Endothelial cell (in vitro differentiated cells): ENCODE data around the gene FBP2. TPM values are rescaled to one million over a fixed set of nuclear protein-coding genes. Genes with fewer than 3 reads are reported as not detected.
"Not testable (repeated sequence)": the region's sequence is repeated elsewhere in the genome, so short reads cannot be mapped to it uniquely, and the experiment has no call there.

ENCODE experiments used
- DNase-seq: peaks from one replicate; pipeline ENCODE4 v3.0.0; 2021; ENCODE audit warnings: low spot score
- H3K27ac Mint-ChIP-seq: one replicate; pipeline ENCODE4 v1.8.0; 2021; ENCODE audit warnings: mixed read lengths, inconsistent platforms; ENCODE audit not compliant: unreplicated experiment
- H3K27me3 Mint-ChIP-seq: one replicate; pipeline ENCODE4 v1.8.0; 2021; ENCODE audit warnings: mild to moderate bottlenecking, moderate library complexity, mixed read lengths, inconsistent platforms; ENCODE audit not compliant: unreplicated experiment
- H3K36me3 Mint-ChIP-seq: one replicate; pipeline ENCODE4 v1.8.0; 2021; ENCODE audit warnings: mild to moderate bottlenecking, low read depth, mixed read lengths, inconsistent platforms; ENCODE audit not compliant: unreplicated experiment
- H3K4me1 Mint-ChIP-seq: one replicate; pipeline ENCODE4 v1.8.0; 2021; ENCODE audit warnings: mild to moderate bottlenecking, mixed read lengths, inconsistent platforms; ENCODE audit not compliant: unreplicated experiment
- H3K4me3 Mint-ChIP-seq: one replicate; pipeline ENCODE4 v1.8.0; 2021; ENCODE audit warnings: mild to moderate bottlenecking, mixed read lengths, inconsistent platforms; ENCODE audit not compliant: unreplicated experiment
- H3K9me3 Mint-ChIP-seq: one replicate; pipeline ENCODE4 v1.8.0; 2021; ENCODE audit warnings: mixed read lengths, inconsistent platforms; ENCODE audit not compliant: unreplicated experiment
- CTCF ChIP-seq: fragments of 200-600 bp; sonication (generic); IDR thresholded peaks from one replicate; pipeline ENCODE4 v1.5.0; 2021; ENCODE audit warnings: antibody characterized with exemption; ENCODE audit not compliant: unreplicated experiment
- total RNA-seq: library from RNA; stranded (reverse); fragmentation: NEBNext Ultra II Directional; extraction: Animal tissue kit (Norgen Biotek cat#: 25700); gene quantifications from one replicate; pipeline ENCODE4 v1.2.1, GENCODE V29; 2021; ENCODE audit not compliant: unreplicated experiment

The FBP2 gene
- total RNA-seq, 1 donor from 2014 or later, result 0.28 TPM

- no peak for TF ChIP-seq CTCF
- Mint-ChIP-seq H3K27ac (no peak overlapping the region), H3K27me3 (peaks cover 8% of the 10 kb centered on the region), H3K4me1 (peaks cover 6% of the 10 kb centered on the region), H3K9me3 (no peaks in the 10 kb centered on the region), H3K4me3 (no peak overlapping the region), H3K36me3 (no peaks in the 10 kb centered on the region)
- DNase-seq, result no peak
Observed at GRCh38 chr9:94591876-94592275, 1.7 kb downstream of the FBP2 start.

- not testable (repeated sequence) for H3K27me3 Mint-ChIP-seq, H3K4me3 Mint-ChIP-seq, DNase-seq, H3K27ac Mint-ChIP-seq, H3K36me3 Mint-ChIP-seq, H3K9me3 Mint-ChIP-seq, H3K4me1 Mint-ChIP-seq
Observed at GRCh38 chr9:94591046-94591545, 2.5 kb downstream of the FBP2 start.

- Mint-ChIP-seq H3K4me3 (no peak overlapping the region), H3K27ac (no peak overlapping the region), H3K36me3 (no peaks in the 10 kb centered on the region), H3K9me3 (no peaks in the 10 kb centered on the region), H3K27me3 (peaks cover 8% of the 10 kb centered on the region), H3K4me1 (peaks cover 6% of the 10 kb centered on the region)
- no peak for TF ChIP-seq CTCF
- DNase-seq, result no peak
Observed at GRCh38 chr9:94588681-94589080, 4.9 kb downstream of the FBP2 start.

- H3K27ac Mint-ChIP-seq, result no peak overlapping the region
- no peaks in the 10 kb centered on the region for H3K9me3 Mint-ChIP-seq
- TF ChIP-seq CTCF, result no peak
- peaks cover 5% of the 10 kb centered on the region for H3K27me3 Mint-ChIP-seq
- no peak overlapping the region for H3K4me3 Mint-ChIP-seq
- no peak for DNase-seq
- no peaks in the 10 kb centered on the region for H3K36me3 Mint-ChIP-seq
- peaks cover 6% of the 10 kb centered on the region for H3K4me1 Mint-ChIP-seq
Observed at GRCh38 chr9:94586814-94587213, 6.8 kb downstream of the FBP2 start.

GRCh38 chr9:94586316-94586715 is 7.3 kb downstream of the FBP2 start:
- Mint-ChIP-seq H3K36me3 (no peaks in the 10 kb centered on the region), H3K4me3 (no peak overlapping the region), H3K27me3 (peaks cover 5% of the 10 kb centered on the region), H3K9me3 (no peaks in the 10 kb centered on the region), H3K27ac (no peak overlapping the region), H3K4me1 (peaks cover 6% of the 10 kb centered on the region)
- DNase-seq, result no peak
- TF ChIP-seq CTCF, result no peak
